Breast epithelium (tissue), 4 donors: ENCODE data around the gene PAX7. TPM values are rescaled to one million over a fixed set of nuclear protein-coding genes. Genes with fewer than 3 reads are reported as not detected.
"Not testable (repeated sequence)": the region's sequence is repeated elsewhere in the genome, so short reads cannot be mapped to it uniquely, and the experiment has no call there.

Experiments used
- DNase-seq, 2 donors: peaks; one replicate each; pipeline ENCODE4 v3.0.0-alpha.2; 2019; ENCODE audit warnings: low spot score in 2 of 2
- H3K27ac ChIP-seq, 2 donors: fragments of 200-600 bp; sonication (generic) in 1 of 2; one replicate each; pipeline ENCODE4 v1.5.1; 2016 to 2019; ENCODE audit warnings: mild to moderate bottlenecking in 1 of 2
- H3K27me3 ChIP-seq, 2 donors: fragments of 200-600 bp; sonication (generic) in 1 of 2; one replicate each; pipeline versions ENCODE4 v1.5.1 to v1.6.0; 2017 to 2019; ENCODE audit warnings: control low read depth in 1 of 2, mild to moderate bottlenecking in 1 of 2
- H3K36me3 ChIP-seq: fragments of 200-600 bp; one replicate; pipeline ENCODE4 v1.5.1; 2019
- H3K4me1 ChIP-seq, 2 donors: fragments of 200-600 bp; sonication (generic); one replicate each; pipeline ENCODE4 v1.5.1; 2016 to 2019; ENCODE audit warnings: control low read depth in 1 of 2
- H3K4me3 ChIP-seq, 3 donors: fragments of 200-600 bp; sonication (generic); 1 replicate in 2 of 3; 2 replicates in 1 of 3; pipeline ENCODE4 v1.5.1; 2016 to 2019; ENCODE audit warnings: mild to moderate bottlenecking in 3 of 3, moderate library complexity in 2 of 3
- H3K9me3 ChIP-seq, 2 donors: fragments of 200-600 bp; sonication (generic) in 1 of 2; one replicate each; pipeline ENCODE4 v1.5.1; 2016 to 2019; ENCODE audit warnings: control low read depth in 1 of 2
- POLR2A ChIP-seq: fragments of 450-650 bp; IDR thresholded peaks from one replicate; pipeline ENCODE4 v1.6.1; 2016; ENCODE audit warnings: antibody characterized with exemption, mild to moderate bottlenecking, moderate library complexity
- POLR2AphosphoS5 ChIP-seq, 3 donors: sonication (generic); formaldehyde crosslinking; IDR thresholded peaks; one replicate each; pipeline ENCODE4 v1.6.1; 2017; ENCODE audit warnings: antibody characterized with exemption in 3 of 3
- intact Hi-C: fragments of 100-400 bp; cut with DNase I; formaldehyde crosslinking; loops from one replicate; pipeline ENCODE4 v1.15.1; 2023; ENCODE audit warnings: low total_unique reads
- total RNA-seq, 3 donors: library from RNA; depleted of rRNA; stranded (reverse); fragments of >200 nt; gene quantifications; one replicate each; pipeline ENCODE4 v1.1.0, GENCODE V29; 2016
- TF ChIP-seq, protein P1 (sequence below), 3 donors: fragments of 450-650 bp; IDR thresholded peaks; one replicate each; pipeline ENCODE4 v1.5.1; 2016 to 2017; ENCODE audit warnings: antibody characterized with exemption in 3 of 3, mild to moderate bottlenecking in 3 of 3, moderate library complexity in 3 of 3

Gene PAX7
- total RNA-seq, 3 donors from 2014 or later, result not detected

- no peak overlapping the region for H3K4me3 ChIP-seq
- H3K27me3 ChIP-seq, result peaks cover 0 to 54% of the 10 kb centered on the region in 2 donors
- no peaks in the 10 kb centered on the region for H3K36me3 ChIP-seq
- no peak overlapping the region for H3K27ac ChIP-seq
- TF ChIP-seq POLR2AphosphoS5 (IDR thresholded peaks at IDR 0.05), result no peak
- no peaks in the 10 kb centered on the region for H3K9me3 ChIP-seq
- H3K4me1 ChIP-seq, result no peaks in the 10 kb centered on the region
- DNase-seq, result no peak
- intact Hi-C loops, result no loop called here
Measured at GRCh38 chr1:18738617-18739016, 108.0 kb downstream of the PAX7 start.

- Histone ChIP-seq H3K4me3 (no peak overlapping the region), H3K4me1 (no peaks in the 10 kb centered on the region), H3K36me3 (no peaks in the 10 kb centered on the region), H3K9me3 (no peaks in the 10 kb centered on the region), H3K27me3 (peaks cover 0 to 47% of the 10 kb centered on the region in 2 donors), H3K27ac (no peak overlapping the region)
- TF ChIP-seq POLR2A, result no peak
- TF ChIP-seq POLR2AphosphoS5 (IDR thresholded peaks at IDR 0.05), result no peak
- TF ChIP-seq, protein P1, sequence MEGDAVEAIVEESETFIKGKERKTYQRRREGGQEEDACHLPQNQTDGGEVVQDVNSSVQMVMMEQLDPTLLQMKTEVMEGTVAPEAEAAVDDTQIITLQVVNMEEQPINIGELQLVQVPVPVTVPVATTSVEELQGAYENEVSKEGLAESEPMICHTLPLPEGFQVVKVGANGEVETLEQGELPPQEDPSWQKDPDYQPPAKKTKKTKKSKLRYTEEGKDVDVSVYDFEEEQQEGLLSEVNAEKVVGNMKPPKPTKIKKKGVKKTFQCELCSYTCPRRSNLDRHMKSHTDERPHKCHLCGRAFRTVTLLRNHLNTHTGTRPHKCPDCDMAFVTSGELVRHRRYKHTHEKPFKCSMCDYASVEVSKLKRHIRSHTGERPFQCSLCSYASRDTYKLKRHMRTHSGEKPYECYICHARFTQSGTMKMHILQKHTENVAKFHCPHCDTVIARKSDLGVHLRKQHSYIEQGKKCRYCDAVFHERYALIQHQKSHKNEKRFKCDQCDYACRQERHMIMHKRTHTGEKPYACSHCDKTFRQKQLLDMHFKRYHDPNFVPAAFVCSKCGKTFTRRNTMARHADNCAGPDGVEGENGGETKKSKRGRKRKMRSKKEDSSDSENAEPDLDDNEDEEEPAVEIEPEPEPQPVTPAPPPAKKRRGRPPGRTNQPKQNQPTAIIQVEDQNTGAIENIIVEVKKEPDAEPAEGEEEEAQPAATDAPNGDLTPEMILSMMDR (IDR thresholded peaks at IDR 0.05), result no peak
- intact Hi-C loops, result no loop called here
- no peak for DNase-seq
Measured at GRCh38 chr1:18739408-18739807, 108.8 kb downstream of the PAX7 start.

DNA sequence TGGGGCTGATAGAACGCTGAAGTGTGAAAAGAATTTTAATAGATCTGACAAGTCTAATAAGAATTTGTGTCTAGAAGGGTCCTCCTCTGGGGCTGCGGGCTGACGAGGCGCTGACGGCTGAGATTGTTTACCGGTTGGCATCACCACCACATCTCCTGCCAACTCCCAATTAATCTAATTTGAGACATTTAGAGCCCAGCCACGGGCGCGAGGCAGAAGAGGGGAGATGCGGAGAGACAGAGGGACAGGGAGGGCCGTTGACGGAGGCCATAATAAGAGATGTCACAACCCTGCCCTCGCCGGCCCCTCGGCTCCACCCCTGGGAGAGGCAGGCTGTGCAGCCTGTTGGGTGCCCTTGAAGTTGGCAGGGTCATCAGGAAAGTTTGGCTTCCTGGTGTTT lies 109.3 kb downstream of the PAX7 start:
- intact Hi-C loops, result no loop called here
- H3K27me3 ChIP-seq, result peaks cover 0 to 42% of the 10 kb centered on the region in 2 donors
- DNase-seq, result no peak

DNA sequence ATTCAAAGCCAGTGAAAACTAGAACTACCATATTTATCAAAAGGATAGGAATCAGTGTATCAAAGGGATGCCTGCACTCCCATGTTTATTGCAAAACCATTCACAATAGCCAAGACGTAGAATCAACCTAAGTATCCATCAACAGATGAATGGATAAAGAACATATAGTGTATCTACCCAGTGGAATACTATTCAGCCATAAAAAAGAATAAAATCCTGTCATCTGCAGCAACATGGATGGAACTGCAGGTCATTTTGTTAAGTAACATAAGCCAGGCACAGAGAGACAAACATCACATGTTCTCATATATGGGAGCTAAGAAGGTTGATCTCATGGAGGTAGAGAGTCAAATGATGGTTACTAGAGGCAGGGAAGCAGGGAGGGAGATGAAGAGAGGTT lies 110.0 kb downstream of the PAX7 start:
- no peak overlapping the region for H3K27ac ChIP-seq
- no peak for DNase-seq

More for the DNA sequence above, 109.3 kb downstream of the PAX7 start:
- Histone ChIP-seq H3K36me3 (no peaks in the 10 kb centered on the region), H3K9me3 (no peaks in the 10 kb centered on the region), H3K4me3 (no peak overlapping the region), H3K4me1 (no peaks in the 10 kb centered on the region), H3K27ac (no peak overlapping the region)
- TF ChIP-seq POLR2AphosphoS5 (IDR thresholded peaks at IDR 0.05), result no peak
- no peak for TF ChIP-seq POLR2A
- TF ChIP-seq, protein P1 (IDR thresholded peaks at IDR 0.05), result no peak

GRCh38 chr1:18743233-18743632 lies 112.6 kb downstream of the PAX7 start:
- TF ChIP-seq POLR2A (no peak), POLR2AphosphoS5 (IDR thresholded peaks at IDR 0.05) (no peak)
- TF ChIP-seq, protein P1 (IDR thresholded peaks at IDR 0.05), result no peak
- Histone ChIP-seq H3K27me3 (peaks cover 0 to 51% of the 10 kb centered on the region in 2 donors), H3K27ac (no peak overlapping the region), H3K4me1 (no peaks in the 10 kb centered on the region), H3K9me3 (no peaks in the 10 kb centered on the region), H3K4me3 (no peak overlapping the region), H3K36me3 (no peaks in the 10 kb centered on the region)
- intact Hi-C loops, result no loop called here
- DNase-seq, result no peak

More for the DNA sequence above, 110.0 kb downstream of the PAX7 start:
- intact Hi-C loops, result no loop called here
- TF ChIP-seq POLR2A, result no peak
- TF ChIP-seq POLR2AphosphoS5 (IDR thresholded peaks at IDR 0.05), result no peak
- TF ChIP-seq, protein P1 (IDR thresholded peaks at IDR 0.05), result no peak
- no peak overlapping the region for H3K4me3 ChIP-seq
- H3K9me3 ChIP-seq, result no peaks in the 10 kb centered on the region
- no peaks in the 10 kb centered on the region for H3K4me1 ChIP-seq
- no peaks in the 10 kb centered on the region for H3K36me3 ChIP-seq
- H3K27me3 ChIP-seq, result peaks cover 0 to 36% of the 10 kb centered on the region in 2 donors

GRCh38 chr1:18744381-18744780 lies 113.7 kb downstream of the PAX7 start:
- H3K36me3 ChIP-seq, intact Hi-C loops, H3K9me3 ChIP-seq, H3K4me1 ChIP-seq, H3K4me3 ChIP-seq, H3K27ac ChIP-seq, DNase-seq: not testable (repeated sequence)
- peaks cover 0 to 42% of the 10 kb centered on the region in 2 donors for H3K27me3 ChIP-seq
